PC-3 (cell line): ENCODE measurements around the gene P2RX5. TPM values are rescaled to one million over a fixed set of nuclear protein-coding genes. Genes with fewer than 3 reads are reported as not detected.
A peak's percentile ranks its signal among the peaks of the same experiment; 100 is the strongest.

Source experiments
- ATAC-seq: fragments of 200-7000 bp; cut with Tn5 transposase; 2 replicates; pipeline ENCODE4 v1.9.1; 2020; ENCODE audit warnings: mild to moderate bottlenecking, moderate library complexity
- BruUV-seq: library from RNA; stranded (reverse); fragments of 400-500 nt; replicated peaks from 2 replicates; lab custom pipeline; 2021; lab: Mats Ljungman, UMichigan
- CTCF ChIA-PET: fragments of 300-600 bp; sonication (Branson Sonifier 250); formaldehyde crosslinking; loops from one replicate; lab custom pipeline; 2022; ENCODE audit warnings: antibody characterized with exemption; lab: Charles Lee
- POLR2A ChIA-PET: fragments of 300-600 bp; sonication (Branson Sonifier 250); formaldehyde crosslinking; loops from one replicate; lab custom pipeline; 2022; ENCODE audit warnings: antibody characterized with exemption; ENCODE audit not compliant: unreplicated experiment; lab: Charles Lee
- DNase-seq: peaks from one replicate; pipeline ENCODE4 v3.0.0-alpha.2; 2015
- H2AFZ ChIP-seq: fragments of 300-600 bp; sonication (generic); 2 replicates; pipeline ENCODE4 v1.6.0; 2016; ENCODE audit warnings: antibody characterized with exemption, low read length
- H3F3A ChIP-seq: fragments of 300-600 bp; sonication (generic); one replicate; pipeline ENCODE4 v1.6.0; 2017; ENCODE audit warnings: antibody characterized with exemption, low read length, control low read depth, mild to moderate bottlenecking; ENCODE audit not compliant: unreplicated experiment
- H3K27ac ChIP-seq: fragments of 300-600 bp; sonication (generic); 2 replicates; pipeline ENCODE4 v1.5.1; 2016; ENCODE audit warnings: mild to moderate bottlenecking, low read length
- H3K27me3 ChIP-seq: fragments of 300-600 bp; sonication (generic); 2 replicates; pipeline ENCODE4 v1.6.1; 2016; ENCODE audit warnings: low read length, mixed read lengths
- H3K36me3 ChIP-seq: fragments of 300-600 bp; sonication (generic); 2 replicates; pipeline ENCODE4 v1.6.1; 2016; ENCODE audit warnings: low read depth, mixed run types, low read length, mixed read lengths
- H3K4me1 ChIP-seq: fragments of 300-600 bp; sonication (generic); 2 replicates; pipeline ENCODE4 v1.5.1; 2016; ENCODE audit warnings: low read length; ENCODE audit not compliant: insufficient read depth
- H3K4me2 ChIP-seq: fragments of 300-600 bp; sonication (generic); 2 replicates; pipeline ENCODE4 v1.6.0; 2016; ENCODE audit warnings: low read length
- H3K4me3 ChIP-seq: fragments of 300-600 bp; sonication (generic); 2 replicates; pipeline ENCODE4 v1.5.1; 2016; ENCODE audit warnings: mild to moderate bottlenecking, low read length, mixed read lengths
- H3K79me2 ChIP-seq: fragments of 300-600 bp; sonication (generic); 2 replicates; pipeline ENCODE4 v1.6.1; 2017; ENCODE audit warnings: low read length, mixed read lengths
- H3K9ac ChIP-seq: fragments of 300-600 bp; sonication (generic); 2 replicates; pipeline ENCODE4 v1.6.0; 2016; ENCODE audit warnings: mild to moderate bottlenecking, low read length
- H3K9me2 ChIP-seq: fragments of 300-600 bp; sonication (generic); replicated peaks from 2 replicates; pipeline ENCODE4 v1.6.1; 2016; ENCODE audit warnings: mixed run types, low read length, mixed read lengths
- H3K9me3 ChIP-seq: fragments of 300-600 bp; sonication (generic); 2 replicates; pipeline ENCODE4 v1.6.1; 2016; ENCODE audit warnings: low read length, mixed read lengths
- H4K20me1 ChIP-seq: fragments of 300-600 bp; sonication (generic); 2 replicates; pipeline ENCODE4 v1.6.1; 2016; ENCODE audit warnings: low read length, mixed read lengths
- CTCF ChIP-seq: fragments of 300-600 bp; sonication (generic); conservative IDR thresholded peaks from 2 replicates; pipeline ENCODE4 v1.5.1; 2017; ENCODE audit warnings: antibody characterized with exemption, low read depth, mild to moderate bottlenecking, low read length
- EZH2 ChIP-seq: fragments of 300-600 bp; sonication (generic); IDR thresholded peaks from one replicate; pipeline ENCODE4 v1.6.1; 2017; ENCODE audit warnings: antibody characterized with exemption, mild to moderate bottlenecking, low read length; ENCODE audit not compliant: unreplicated experiment
- EZH2phosphoT487 ChIP-seq: fragments of 300-600 bp; sonication (generic); IDR thresholded peaks from 2 replicates; pipeline ENCODE4 v1.6.1; 2018; ENCODE audit warnings: mild to moderate bottlenecking, antibody characterized with exemption, low read length, borderline replicate concordance
- intact Hi-C: fragments of 100-400 bp; cut with micrococcal nuclease; formaldehyde crosslinking; loops from 2 replicates; pipeline ENCODE4 v1.9.0; 2023
- total RNA-seq: library from RNA; depleted of rRNA; stranded (reverse); fragments of >200 nt; gene quantifications from 2 replicates; pipeline ENCODE4 v1.2.3, GENCODE V29; 2014

The P2RX5 gene
- total RNA-seq, 1 experiment from 2014 or later: 13.0 TPM

- no peak overlapping the region for H3K4me3 ChIP-seq
- no TSS peak for BruUV-seq
- DNase-seq (no peak), ATAC-seq (no peak)
- H3K79me2 ChIP-seq: no peaks in the 10 kb centered on the region
- no peaks in the 10 kb centered on the region for H3K9me2 ChIP-seq
- ChIA-PET POLR2A (no interaction called here), CTCF (no interaction called here)
- no peaks in the 10 kb centered on the region for H3K9me3 ChIP-seq
- H4K20me1 ChIP-seq: no peaks in the 10 kb centered on the region
- intact Hi-C loops: no loop called here
- H3F3A ChIP-seq: no peaks in the 10 kb centered on the region
- H3K27me3 ChIP-seq: no peaks in the 10 kb centered on the region
- no peak overlapping the region for H3K9ac ChIP-seq
- H3K27ac ChIP-seq: no peak overlapping the region
- no peaks in the 10 kb centered on the region for H3K4me1 ChIP-seq
- TF ChIP-seq CTCF: no peak
- H2AFZ ChIP-seq: no peak overlapping the region
- H3K4me2 ChIP-seq: no peak overlapping the region
- no peaks in the 10 kb centered on the region; the same call in 1 of the 2 replicates for H3K36me3 ChIP-seq
These were observed 10.8 kb downstream of the P2RX5 start for GRCh38 chr17:3685174-3685573.

DNA sequence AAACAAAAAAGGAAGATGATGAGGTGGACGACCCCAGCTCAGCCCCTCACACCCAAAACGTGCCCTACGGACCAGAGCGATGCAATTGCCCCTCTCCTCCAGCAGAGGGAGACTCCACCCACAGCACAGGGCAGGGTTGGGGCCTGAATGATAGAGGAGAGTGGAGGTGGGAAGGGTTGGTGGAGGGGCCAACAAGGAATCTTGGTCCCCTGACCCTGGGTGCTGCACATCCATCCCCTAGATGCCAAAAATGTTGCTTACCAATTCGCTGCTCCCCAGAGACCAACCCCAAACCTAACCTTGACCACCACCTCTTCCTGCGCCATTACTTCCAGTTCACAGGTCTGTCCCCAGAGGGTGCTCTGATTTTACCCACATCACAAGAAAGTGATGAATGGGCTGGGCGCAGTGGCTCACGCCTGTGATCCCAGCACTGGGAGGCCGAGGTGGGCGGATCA lies 12.9 kb downstream of the P2RX5 start:
- Histone ChIP-seq H3K79me2 (no peaks in the 10 kb centered on the region), H3K4me1 (no peaks in the 10 kb centered on the region), H3K9ac (no peak overlapping the region), H3K4me2 (no peak overlapping the region), H3F3A (no peaks in the 10 kb centered on the region), H3K27me3 (no peaks in the 10 kb centered on the region), H4K20me1 (no peaks in the 10 kb centered on the region), H3K27ac (no peak overlapping the region), H3K9me2 (no peaks in the 10 kb centered on the region), H2AFZ (no peak overlapping the region), H3K36me3 (no peaks in the 10 kb centered on the region; the same call in 1 of the 2 replicates), H3K4me3 (no peak overlapping the region), H3K9me3 (no peaks in the 10 kb centered on the region)
- DNase-seq (peak; percentile 35), ATAC-seq (peak; percentile 62; the same call in 1 of the 2 replicates)
- intact Hi-C loops: loop anchor here (5.0 kb wide), 1 partner anchor 49 kb away; no protein-coding TSS in a partner anchor
- ChIA-PET POLR2A (no interaction called here), CTCF (no interaction called here)
- TF ChIP-seq EZH2 (no peak), CTCF (peak; percentile 75)
- no TSS peak for BruUV-seq

- no peaks in the 10 kb centered on the region for H3F3A ChIP-seq
- no peak overlapping the region for H3K4me3 ChIP-seq
- H3K9me3 ChIP-seq: no peaks in the 10 kb centered on the region
- DNase-seq: no peak
- H3K9me2 ChIP-seq: no peaks in the 10 kb centered on the region
- H3K36me3 ChIP-seq: no peaks in the 10 kb centered on the region; the same call in 1 of the 2 replicates
- no peak overlapping the region for H3K4me2 ChIP-seq
- no peaks in the 10 kb centered on the region for H4K20me1 ChIP-seq
- no peak for TF ChIP-seq CTCF
- no peak for TF ChIP-seq EZH2phosphoT487
- TF ChIP-seq EZH2: no peak
- H3K79me2 ChIP-seq: no peaks in the 10 kb centered on the region
- no peaks in the 10 kb centered on the region for H3K27me3 ChIP-seq
- no peak for ATAC-seq
- no peak overlapping the region for H3K9ac ChIP-seq
- intact Hi-C loops: loop anchor here (5.0 kb wide), 1 partner anchor 50 kb away; no protein-coding TSS in a partner anchor
- ChIA-PET POLR2A (no interaction called here), CTCF (no interaction called here)
- BruUV-seq: no TSS peak
- no peak overlapping the region for H3K27ac ChIP-seq
- no peak overlapping the region for H2AFZ ChIP-seq
- no peaks in the 10 kb centered on the region for H3K4me1 ChIP-seq
These were observed 13.9 kb downstream of the P2RX5 start for GRCh38 chr17:3682033-3682432.
